Measurements from ENCODE around the gene CDH13.

- no peak for TF ChIP-seq CSDC2 (CRISPR knock-in tag; IDR thresholded peaks at IDR 0.05)
- no peak for TF ChIP-seq GLIS3 (CRISPR knock-in tag; IDR thresholded peaks at IDR 0.05)
- no peak for TF ChIP-seq ZC3H10 (CRISPR knock-in tag; IDR thresholded peaks at IDR 0.05)
- no peak for TF ChIP-seq TOX (CRISPR knock-in tag; IDR thresholded peaks at IDR 0.05; ENCODE audit: borderline replicate concordance)
- TF ChIP-seq ESRRG (CRISPR knock-in tag; IDR thresholded peaks at IDR 0.05) = no peak
- no peak for TF ChIP-seq ZNF565 (CRISPR knock-in tag; conservative IDR thresholded peaks at IDR 0.05; ENCODE audit: low read depth)
- no peak for TF ChIP-seq ISL1 (CRISPR knock-in tag; IDR thresholded peaks at IDR 0.05)
- TF ChIP-seq BACH2 (CRISPR knock-in tag; IDR thresholded peaks at IDR 0.05; ENCODE audit: borderline replicate concordance) = no peak
- no peak for TF ChIP-seq POU6F1 (CRISPR knock-in tag; IDR thresholded peaks at IDR 0.05; ENCODE audit: borderline replicate concordance, low read depth)
- no peak for TF ChIP-seq PATZ1 (CRISPR knock-in tag; IDR thresholded peaks at IDR 0.05; ENCODE audit: borderline replicate concordance)
- no peak for TF ChIP-seq ZFP3 (CRISPR knock-in tag; IDR thresholded peaks at IDR 0.05)
- TF ChIP-seq ARNTL (CRISPR knock-in tag; IDR thresholded peaks at IDR 0.05; ENCODE audit: borderline replicate concordance, low read depth) = no peak
- TF ChIP-seq RARB (CRISPR knock-in tag; IDR thresholded peaks at IDR 0.05) = no peak
Observed at GRCh38 chr16:83808573-83809014, 1181.8 kb downstream of the CDH13 start.

Measured in SK-N-SH treated with all-trans-retinoic acid at 6 μM for 48 hours (cell line).